Measurements from ENCODE around the gene MORN1.
A peak's percentile ranks its signal among the peaks of the same experiment; 100 is the strongest.

Gene MORN1

GRCh38 chr1:2318314-2319278 is 72.8 kb downstream of the MORN1 start:
- DNase-seq (ENCODE audit: low spot score): no peak

GRCh38 chr1:2317230-2318065 is 73.9 kb downstream of the MORN1 start:
- DNase-seq (ENCODE audit: low spot score): no peak

GRCh38 chr1:2316451-2316961 is 74.8 kb downstream of the MORN1 start:
- no peak for DNase-seq (ENCODE audit: low spot score)

GRCh38 chr1:2315674-2316450 is 75.5 kb downstream of the MORN1 start:
- no peak for DNase-seq (ENCODE audit: low spot score)

GRCh38 chr1:2314803-2315673 is 76.3 kb downstream of the MORN1 start:
- DNase-seq (ENCODE audit: low spot score): peak; percentile 94

GRCh38 chr1:2314273-2314802 is 77.0 kb downstream of the MORN1 start:
- peak; percentile 92 for DNase-seq (ENCODE audit: low spot score)

- peak; percentile 38 for DNase-seq (ENCODE audit: low spot score)
These were observed 77.6 kb downstream of the MORN1 start for GRCh38 chr1:2313651-2314261.

- no peak for DNase-seq (ENCODE audit: low spot score)
These were observed 78.6 kb downstream of the MORN1 start for GRCh38 chr1:2312515-2313301.

- no peak for DNase-seq (ENCODE audit: low spot score)
These were observed 79.2 kb downstream of the MORN1 start for GRCh38 chr1:2312160-2312514.

- DNase-seq (ENCODE audit: low spot score): peak; percentile 76
These were observed 79.9 kb downstream of the MORN1 start for GRCh38 chr1:2311184-2312032.

- DNase-seq (ENCODE audit: low spot score): no peak
These were observed 80.8 kb downstream of the MORN1 start for GRCh38 chr1:2310332-2311183.

- no peak for DNase-seq (ENCODE audit: low spot score)
These were observed 82.5 kb downstream of the MORN1 start for GRCh38 chr1:2308844-2309243.

GRCh38 chr1:2307972-2308371 is 83.4 kb downstream of the MORN1 start:
- no peak for DNase-seq (ENCODE audit: low spot score)

GRCh38 chr1:2307064-2307605 is 84.2 kb downstream of the MORN1 start:
- DNase-seq (ENCODE audit: low spot score): no peak

GRCh38 chr1:2306151-2306978 is 85.0 kb downstream of the MORN1 start:
- DNase-seq (ENCODE audit: low spot score): no peak

Measured in GM03348 (cell line).